Gastroesophageal sphincter (tissue), 4 donors: Measurements from ENCODE around the gene LSM11. TPM values are rescaled to one million over a fixed set of nuclear protein-coding genes. Genes with fewer than 3 reads are reported as not detected.

Experiments
- ATAC-seq: fragments of 150-250 bp; one replicate; pipeline ENCODE4 v1.9.1; 2016; ENCODE audit warnings: mild to moderate bottlenecking, moderate library complexity
- H3K27ac ChIP-seq, 4 donors: fragments of 200-600 bp; sonication (generic) in 3 of 4; 1 replicate in 3 of 4; 2 replicates in 1 of 4; pipeline ENCODE4 v1.5.1; 2016 to 2019
- H3K27me3 ChIP-seq: fragments of 200-600 bp; sonication (generic); one replicate; pipeline ENCODE4 v1.5.1; 2019
- H3K36me3 ChIP-seq, 2 donors: fragments of 200-600 bp; sonication (generic); one replicate each; pipeline ENCODE4 v1.5.1; 2019; ENCODE audit warnings: control low read depth in 1 of 2
- H3K4me1 ChIP-seq, 3 donors: fragments of 200-600 bp; sonication (generic); 1 replicate in 2 of 3; 2 replicates in 1 of 3; pipeline ENCODE4 v1.5.1; 2016 to 2019; ENCODE audit warnings: control low read depth in 2 of 3
- H3K4me3 ChIP-seq, 2 donors: fragments of 200-600 bp; sonication (generic); one replicate each; pipeline ENCODE4 v1.5.1; 2019; ENCODE audit warnings: mild to moderate bottlenecking in 1 of 2, moderate library complexity in 1 of 2
- H3K9me3 ChIP-seq, 3 donors: fragments of 200-600 bp; sonication (generic); one replicate each; pipeline ENCODE4 v1.5.1; 2017 to 2019; ENCODE audit warnings: control low read depth in 2 of 3
- EP300 ChIP-seq: sonication (generic); formaldehyde crosslinking; IDR thresholded peaks from one replicate; pipeline ENCODE4 v1.6.1; 2017; ENCODE audit warnings: antibody characterized with exemption, mild to moderate bottlenecking
- POLR2A ChIP-seq, 2 donors: fragments of 450-650 bp; IDR thresholded peaks; one replicate each; pipeline ENCODE4 v1.6.1; 2017; ENCODE audit warnings: antibody characterized with exemption in 2 of 2, mild to moderate bottlenecking in 2 of 2, moderate library complexity in 1 of 2
- POLR2AphosphoS5 ChIP-seq: sonication (generic); formaldehyde crosslinking; IDR thresholded peaks from one replicate; pipeline ENCODE4 v1.6.1; 2017; ENCODE audit warnings: antibody characterized with exemption
- WGBS, 2 donors: methylation state at CpG; one replicate each; pipeline ENCODE4 v1.1.5; 2018; ENCODE audit warnings: low coverage in 1 of 2; 5-methylcytosine and 5-hydroxymethylcytosine counted together
- total RNA-seq, 4 donors: library from RNA; depleted of rRNA; stranded (reverse); fragments of >200 nt; gene quantifications; one replicate each; pipeline ENCODE4 v1.1.0, GENCODE V29; 2016
- TF ChIP-seq, protein P1 (sequence below), 4 experiments: fragments of 200-600 bp in 2 of 4; fragments of 450-650 bp in 2 of 4; sonication (generic) in 1 of 4; IDR thresholded peaks; one replicate each; pipeline ENCODE4 v1.5.1; 2017 to 2019; ENCODE audit warnings: antibody characterized with exemption in 4 of 4, mild to moderate bottlenecking in 2 of 4, moderate library complexity in 2 of 4

Gene LSM11
- total RNA-seq, 4 donors from 2014 or later = 14.8 to 38.4 (median 27.3) TPM

DNA sequence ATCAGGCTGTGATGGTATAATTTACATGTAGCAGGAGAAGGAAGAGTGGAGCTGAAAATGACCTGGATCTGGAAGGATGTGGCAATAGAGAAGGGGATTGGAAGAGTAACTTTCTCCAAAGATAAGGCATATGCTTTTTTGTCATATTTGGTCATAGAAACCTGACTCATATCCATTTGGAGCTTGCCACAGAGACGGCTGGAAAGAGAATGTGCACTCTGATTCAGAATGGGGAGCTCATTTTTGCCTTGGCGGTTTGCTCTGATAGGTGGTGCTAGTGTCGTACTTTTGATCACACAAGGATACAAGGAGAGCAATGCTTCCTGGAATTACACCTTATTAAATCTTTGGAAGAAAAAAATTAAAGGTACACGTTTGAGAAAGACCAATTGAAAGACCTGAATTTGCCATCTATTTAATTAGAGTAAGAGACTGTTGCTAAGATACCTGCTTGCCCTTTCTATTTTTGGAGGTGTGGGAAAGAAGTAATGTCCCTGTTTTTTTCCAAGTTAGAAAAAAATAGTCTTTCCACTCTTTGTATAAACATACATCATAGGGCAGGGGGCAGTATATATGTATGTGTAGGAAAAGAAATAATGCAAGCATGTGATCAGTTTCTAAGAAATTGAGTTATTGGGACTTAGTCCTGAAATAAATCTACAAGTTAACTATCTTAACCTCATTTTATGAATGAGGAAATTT is 5.4 kb downstream of the LSM11 start:
- TF ChIP-seq EP300 (no peak), POLR2A (IDR thresholded peaks at IDR 0.05) (no peak), POLR2AphosphoS5 (no peak)
- TF ChIP-seq, protein P1, sequence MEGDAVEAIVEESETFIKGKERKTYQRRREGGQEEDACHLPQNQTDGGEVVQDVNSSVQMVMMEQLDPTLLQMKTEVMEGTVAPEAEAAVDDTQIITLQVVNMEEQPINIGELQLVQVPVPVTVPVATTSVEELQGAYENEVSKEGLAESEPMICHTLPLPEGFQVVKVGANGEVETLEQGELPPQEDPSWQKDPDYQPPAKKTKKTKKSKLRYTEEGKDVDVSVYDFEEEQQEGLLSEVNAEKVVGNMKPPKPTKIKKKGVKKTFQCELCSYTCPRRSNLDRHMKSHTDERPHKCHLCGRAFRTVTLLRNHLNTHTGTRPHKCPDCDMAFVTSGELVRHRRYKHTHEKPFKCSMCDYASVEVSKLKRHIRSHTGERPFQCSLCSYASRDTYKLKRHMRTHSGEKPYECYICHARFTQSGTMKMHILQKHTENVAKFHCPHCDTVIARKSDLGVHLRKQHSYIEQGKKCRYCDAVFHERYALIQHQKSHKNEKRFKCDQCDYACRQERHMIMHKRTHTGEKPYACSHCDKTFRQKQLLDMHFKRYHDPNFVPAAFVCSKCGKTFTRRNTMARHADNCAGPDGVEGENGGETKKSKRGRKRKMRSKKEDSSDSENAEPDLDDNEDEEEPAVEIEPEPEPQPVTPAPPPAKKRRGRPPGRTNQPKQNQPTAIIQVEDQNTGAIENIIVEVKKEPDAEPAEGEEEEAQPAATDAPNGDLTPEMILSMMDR (IDR thresholded peaks at IDR 0.05) = no peak
- Histone ChIP-seq H3K9me3 (no peaks in the 10 kb centered on the region), H3K27ac (peak overlapping the region; percentile 46 to 93 (median 90)), H3K36me3 (peaks cover 1 to 29% of the 10 kb centered on the region in 2 donors), H3K4me1 (peaks cover 0 to 69% (median 7%) of the 10 kb centered on the region in 3 donors), H3K27me3 (no peaks in the 10 kb centered on the region), H3K4me3 (no peak overlapping the region)
- ATAC-seq = peak; percentile 46
- WGBS, 2 donors = 12 to 40% methylated on average over 4 of the region's 4 CpGs

DNA sequence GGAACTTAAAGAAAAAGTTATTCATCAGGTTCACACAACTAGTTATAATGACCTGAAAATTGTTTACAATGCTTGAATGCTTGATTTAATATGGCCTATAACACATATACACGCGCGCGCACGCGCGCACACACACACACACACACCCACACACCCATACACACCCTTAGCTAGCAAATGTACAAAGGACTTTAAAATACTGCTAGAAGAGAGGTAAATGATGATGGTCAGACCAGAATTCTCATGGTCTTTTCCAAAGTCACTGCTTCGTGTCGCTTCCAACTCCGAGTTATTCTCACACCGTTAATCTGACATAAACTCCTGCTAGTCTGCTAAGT is 5.9 kb downstream of the LSM11 start:
- ATAC-seq = no peak
- H3K4me1 ChIP-seq = peaks cover 0 to 67% (median 7%) of the 10 kb centered on the region in 3 donors
- 66 to 75% methylated on average over 11 of the region's 11 CpGs for WGBS, 2 donors

DNA sequence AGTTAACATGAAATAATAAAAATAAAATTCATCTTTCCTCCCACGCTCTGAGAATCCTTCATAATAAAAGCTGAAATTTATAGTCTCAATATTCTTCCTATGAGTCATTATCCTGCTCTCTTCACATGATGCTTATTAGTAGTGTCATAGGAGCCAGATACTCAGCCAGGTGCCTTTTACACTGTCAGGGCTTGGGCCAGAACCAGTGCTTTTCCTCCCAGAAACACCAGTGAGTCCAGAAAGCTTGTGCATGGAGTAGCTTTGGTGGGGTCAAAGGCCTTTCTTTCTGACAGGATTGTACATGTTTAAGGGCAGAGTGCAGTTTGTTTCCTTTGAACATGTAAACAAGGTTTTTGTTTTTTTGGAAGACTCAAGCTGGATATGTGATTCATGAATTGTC is 6.8 kb downstream of the LSM11 start:
- no peak for ATAC-seq
- TF ChIP-seq POLR2A (IDR thresholded peaks at IDR 0.05) (no peak), POLR2AphosphoS5 (no peak), EP300 (no peak)
- TF ChIP-seq, protein P1 (IDR thresholded peaks at IDR 0.05) = no peak
- 20 to 73% methylated on average over 1 of the region's 1 CpG for WGBS, 2 donors
- peaks cover 0 to 58% (median 7%) of the 10 kb centered on the region in 3 donors for H3K4me1 ChIP-seq
- H3K36me3 ChIP-seq = peaks cover 5 to 43% of the 10 kb centered on the region in 2 donors
- H3K27me3 ChIP-seq = no peaks in the 10 kb centered on the region
- H3K27ac ChIP-seq = peak overlapping the region; percentile 46 to 93 (median 90)
- no peaks in the 10 kb centered on the region for H3K9me3 ChIP-seq
- H3K4me3 ChIP-seq = no peak overlapping the region

More for the DNA sequence above, 5.9 kb downstream of the LSM11 start:
- TF ChIP-seq POLR2A (IDR thresholded peaks at IDR 0.05) (no peak), EP300 (no peak), POLR2AphosphoS5 (no peak)
- TF ChIP-seq, protein P1 (IDR thresholded peaks at IDR 0.05) = no peak
- Histone ChIP-seq H3K27ac (peak overlapping the region; percentile 46 to 93 (median 90)), H3K27me3 (no peaks in the 10 kb centered on the region), H3K9me3 (no peaks in the 10 kb centered on the region), H3K36me3 (peaks cover 5 to 34% of the 10 kb centered on the region in 2 donors), H3K4me3 (no peak overlapping the region)

DNA sequence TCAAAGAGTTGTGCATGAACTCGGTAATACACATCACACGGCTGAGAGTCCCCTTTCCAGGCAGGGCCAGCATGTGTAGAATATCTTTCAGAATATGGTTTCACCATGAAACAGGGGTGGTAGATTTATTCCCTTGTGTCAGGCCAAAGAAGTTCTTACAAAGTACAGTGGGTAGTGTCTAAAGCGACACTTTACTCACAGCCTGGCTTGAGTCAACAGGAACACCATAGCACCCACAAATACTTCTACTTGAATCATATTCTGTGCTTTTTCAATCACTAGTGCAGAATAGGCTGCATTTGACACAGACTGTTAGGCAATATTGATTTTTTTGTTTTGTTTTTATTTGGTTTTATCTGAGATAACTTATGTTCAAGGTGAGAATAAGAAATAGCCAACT is 12.6 kb downstream of the LSM11 start:
- no peak for ATAC-seq
- Histone ChIP-seq H3K27ac (no peak overlapping the region), H3K27me3 (no peaks in the 10 kb centered on the region), H3K36me3 (peaks cover 8 to 98% of the 10 kb centered on the region in 2 donors), H3K9me3 (no peaks in the 10 kb centered on the region), H3K4me3 (no peak overlapping the region), H3K4me1 (peaks cover 0 to 4% (median 0%) of the 10 kb centered on the region in 3 donors)
- no peak for TF ChIP-seq POLR2AphosphoS5
- WGBS, 2 donors = 89 to 94% methylated on average over 3 of the region's 3 CpGs

DNA sequence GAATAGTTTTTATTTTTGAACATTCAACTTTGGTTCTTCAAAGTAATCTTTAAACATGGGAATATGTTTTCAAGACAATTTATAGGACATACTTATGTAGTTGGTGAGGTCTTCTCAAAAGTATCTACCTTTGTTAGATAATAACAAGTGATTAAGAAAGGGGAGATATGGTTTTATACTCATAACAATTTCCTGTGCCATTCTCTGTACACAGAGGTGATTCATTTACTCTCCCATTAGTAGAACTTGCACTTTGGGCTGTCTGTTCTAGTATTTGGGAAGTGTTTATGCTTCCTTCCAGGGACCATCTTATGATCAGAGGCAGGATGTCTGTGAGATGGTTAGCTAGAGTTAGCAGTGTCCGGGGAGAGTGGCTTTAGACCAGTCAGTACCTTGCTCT is 15.2 kb downstream of the LSM11 start:
- ATAC-seq = no peak
- no peaks in the 10 kb centered on the region for H3K9me3 ChIP-seq
- H3K36me3 ChIP-seq = peaks cover 8 to 76% of the 10 kb centered on the region in 2 donors
- peaks cover 0 to 19% (median 3%) of the 10 kb centered on the region in 3 donors for H3K4me1 ChIP-seq
- no peaks in the 10 kb centered on the region for H3K27me3 ChIP-seq
- H3K4me3 ChIP-seq = no peak overlapping the region
- TF ChIP-seq EP300 = no peak
- no peak for TF ChIP-seq POLR2AphosphoS5
- TF ChIP-seq, protein P1 (IDR thresholded peaks at IDR 0.05) = no peak
- no peak for TF ChIP-seq POLR2A (IDR thresholded peaks at IDR 0.05)
- WGBS, 2 donors = 67% methylated on average over 1 of the region's 1 CpG; no CpG with 5 or more reads in 1 of the 2 donors
- H3K27ac ChIP-seq = no peak overlapping the region
